Upper lobe of right lung (tissue), 1 donor: ENCODE measurements around the gene ATP11C. TPM values are rescaled to one million over a fixed set of nuclear protein-coding genes. Genes with fewer than 3 reads are reported as not detected.

Experiments
- ATAC-seq: fragments of 200-7000 bp; cut with Tn5 transposase; one replicate; pipeline ENCODE4 v1.9.1; 2020; ENCODE audit warnings: mild to moderate bottlenecking, moderate library complexity
- DNase-seq: peaks from one replicate; pipeline ENCODE4 v3.0.0-alpha.2; 2020
- H3K27ac ChIP-seq: fragments of 200-600 bp; one replicate; pipeline ENCODE4 v1.8.0; 2022
- H3K27me3 ChIP-seq: fragments of 200-600 bp; one replicate; pipeline ENCODE4 v1.8.0; 2022; ENCODE audit warnings: mild to moderate bottlenecking
- H3K36me3 ChIP-seq: fragments of 200-600 bp; one replicate; pipeline ENCODE4 v1.8.0; 2022
- H3K4me1 ChIP-seq: fragments of 200-600 bp; one replicate; pipeline ENCODE4 v1.8.0; 2022
- H3K4me3 ChIP-seq: fragments of 200-600 bp; one replicate; pipeline ENCODE4 v1.8.0; 2022; ENCODE audit warnings: mild to moderate bottlenecking
- H3K9me3 ChIP-seq: fragments of 200-600 bp; one replicate; pipeline ENCODE4 v1.8.0; 2022
- intact Hi-C: fragments of 100-400 bp; cut with DNase I; formaldehyde crosslinking; loops from one replicate; pipeline ENCODE4 v1.11.0; 2022
- total RNA-seq: library from RNA; stranded (reverse); fragmentation: NEBNext Ultra II Directional; extraction: Animal tissue kit (Norgen Biotek cat#: 25700); gene quantifications from one replicate; pipeline ENCODE4 v1.2.1, GENCODE V29; 2021
- TF ChIP-seq, protein P1 (sequence below): fragments of 200-600 bp; IDR thresholded peaks from one replicate; pipeline ENCODE4 v1.8.0; 2022; ENCODE audit warnings: antibody characterized with exemption
- donor health status: DM: no; HTN: yes; CAD: no; lungs with severe emphysema.

ATP11C gene
- total RNA-seq, 1 donor from 2014 or later = 19.6 TPM

GRCh38 chrX:139890991-139891700 is 41.7 kb downstream of the ATP11C start:
- no peaks in the 10 kb centered on the region for H3K27me3 ChIP-seq
- TF ChIP-seq, protein P1, sequence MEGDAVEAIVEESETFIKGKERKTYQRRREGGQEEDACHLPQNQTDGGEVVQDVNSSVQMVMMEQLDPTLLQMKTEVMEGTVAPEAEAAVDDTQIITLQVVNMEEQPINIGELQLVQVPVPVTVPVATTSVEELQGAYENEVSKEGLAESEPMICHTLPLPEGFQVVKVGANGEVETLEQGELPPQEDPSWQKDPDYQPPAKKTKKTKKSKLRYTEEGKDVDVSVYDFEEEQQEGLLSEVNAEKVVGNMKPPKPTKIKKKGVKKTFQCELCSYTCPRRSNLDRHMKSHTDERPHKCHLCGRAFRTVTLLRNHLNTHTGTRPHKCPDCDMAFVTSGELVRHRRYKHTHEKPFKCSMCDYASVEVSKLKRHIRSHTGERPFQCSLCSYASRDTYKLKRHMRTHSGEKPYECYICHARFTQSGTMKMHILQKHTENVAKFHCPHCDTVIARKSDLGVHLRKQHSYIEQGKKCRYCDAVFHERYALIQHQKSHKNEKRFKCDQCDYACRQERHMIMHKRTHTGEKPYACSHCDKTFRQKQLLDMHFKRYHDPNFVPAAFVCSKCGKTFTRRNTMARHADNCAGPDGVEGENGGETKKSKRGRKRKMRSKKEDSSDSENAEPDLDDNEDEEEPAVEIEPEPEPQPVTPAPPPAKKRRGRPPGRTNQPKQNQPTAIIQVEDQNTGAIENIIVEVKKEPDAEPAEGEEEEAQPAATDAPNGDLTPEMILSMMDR = no peak
- intact Hi-C loops = no loop called here

DNA sequence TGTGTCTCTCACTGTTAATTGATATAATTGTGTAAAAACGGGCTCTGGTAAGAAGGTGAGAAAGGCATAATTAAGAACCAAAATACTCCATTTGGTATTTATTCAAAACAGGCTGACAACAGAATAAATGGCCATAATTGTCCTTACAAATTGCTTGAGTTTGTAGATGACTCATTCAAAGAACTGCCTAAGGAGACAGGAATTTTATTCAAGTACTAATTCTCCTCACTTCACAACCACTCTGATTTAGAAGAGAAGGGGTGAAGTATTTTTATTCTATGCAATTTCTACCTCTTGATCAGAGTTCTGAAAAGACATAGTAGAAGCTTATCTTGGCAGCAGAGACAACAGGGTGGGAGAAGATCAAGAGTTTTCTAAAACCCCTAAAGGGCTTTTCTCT is 43.1 kb downstream of the ATP11C start:
- DNase-seq (no peak), ATAC-seq (no peak)
- H3K36me3 ChIP-seq = no peaks in the 10 kb centered on the region
- no peaks in the 10 kb centered on the region for H3K9me3 ChIP-seq
- intact Hi-C loops = no loop called here
- no peaks in the 10 kb centered on the region for H3K4me1 ChIP-seq
- no peaks in the 10 kb centered on the region for H3K27me3 ChIP-seq
- H3K27ac ChIP-seq = no peak overlapping the region
- H3K4me3 ChIP-seq = no peak overlapping the region
- TF ChIP-seq, protein P1 = no peak

More at GRCh38 chrX:139890991-139891700, 41.7 kb downstream of the ATP11C start:
- no peak overlapping the region for H3K27ac ChIP-seq
- no peaks in the 10 kb centered on the region for H3K4me1 ChIP-seq
- DNase-seq (no peak), ATAC-seq (no peak)
- no peaks in the 10 kb centered on the region for H3K9me3 ChIP-seq
- H3K4me3 ChIP-seq = no peak overlapping the region
- H3K36me3 ChIP-seq = no peaks in the 10 kb centered on the region

GRCh38 chrX:139883984-139884383 is 48.9 kb downstream of the ATP11C start:
- H3K4me3 ChIP-seq = no peak overlapping the region
- DNase-seq (no peak), ATAC-seq (no peak)
- no peak overlapping the region for H3K27ac ChIP-seq
- intact Hi-C loops = no loop called here
- H3K9me3 ChIP-seq = no peaks in the 10 kb centered on the region
- H3K27me3 ChIP-seq = no peaks in the 10 kb centered on the region
- TF ChIP-seq, protein P1 = no peak
- no peaks in the 10 kb centered on the region for H3K36me3 ChIP-seq
- H3K4me1 ChIP-seq = no peaks in the 10 kb centered on the region

DNA sequence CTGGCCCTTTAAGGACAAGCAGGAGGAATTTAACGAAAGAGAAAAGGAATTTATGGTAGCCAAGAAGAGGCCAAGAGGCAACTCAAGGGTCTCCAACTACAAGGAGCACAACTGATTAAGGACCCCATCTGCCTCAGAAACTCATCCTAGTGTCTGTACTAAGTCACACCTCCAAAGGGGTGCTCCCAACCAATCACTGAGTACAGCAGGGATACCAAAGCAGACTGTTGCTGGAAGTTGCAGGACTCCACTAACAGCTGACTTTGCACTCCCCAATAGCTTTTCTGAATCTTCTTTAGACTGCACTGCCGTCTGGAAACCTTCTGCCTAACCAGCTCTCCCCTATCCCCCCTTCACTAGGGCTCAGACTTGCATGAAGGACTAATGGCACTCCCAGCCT is 50.6 kb downstream of the ATP11C start:
- ATAC-seq = no peak
- intact Hi-C loops = no loop called here
- H3K9me3 ChIP-seq = no peaks in the 10 kb centered on the region
- no peaks in the 10 kb centered on the region for H3K36me3 ChIP-seq
- H3K27ac ChIP-seq = no peak overlapping the region
- H3K4me3 ChIP-seq = no peak overlapping the region
- H3K27me3 ChIP-seq = no peaks in the 10 kb centered on the region
- TF ChIP-seq, protein P1 = no peak
- no peaks in the 10 kb centered on the region for H3K4me1 ChIP-seq
- no peak for DNase-seq

DNA sequence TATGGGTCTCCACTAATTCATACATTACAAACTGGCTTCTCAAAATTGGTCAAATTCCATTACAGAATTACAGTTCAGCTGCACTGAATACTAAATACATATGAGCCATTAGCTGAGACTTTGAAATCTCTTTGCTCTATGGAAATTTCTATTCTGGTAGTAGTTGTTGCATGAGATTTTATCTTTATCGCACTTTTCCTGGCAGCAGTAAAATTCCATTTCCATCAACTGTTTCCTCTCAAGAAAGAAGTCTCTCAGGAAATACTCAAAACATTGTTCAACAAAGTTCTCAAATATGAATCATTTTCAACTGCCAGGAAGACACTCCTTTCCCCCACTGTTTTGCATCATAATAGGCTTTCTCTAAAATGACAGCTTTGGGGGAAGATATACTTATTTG is 51.3 kb downstream of the ATP11C start:
- Histone ChIP-seq H3K4me1 (no peaks in the 10 kb centered on the region), H3K27ac (no peak overlapping the region), H3K36me3 (no peaks in the 10 kb centered on the region), H3K9me3 (no peaks in the 10 kb centered on the region), H3K4me3 (no peak overlapping the region), H3K27me3 (no peaks in the 10 kb centered on the region)
- intact Hi-C loops = no loop called here
- no peak for ATAC-seq
- TF ChIP-seq, protein P1 = no peak
- DNase-seq = no peak

DNA sequence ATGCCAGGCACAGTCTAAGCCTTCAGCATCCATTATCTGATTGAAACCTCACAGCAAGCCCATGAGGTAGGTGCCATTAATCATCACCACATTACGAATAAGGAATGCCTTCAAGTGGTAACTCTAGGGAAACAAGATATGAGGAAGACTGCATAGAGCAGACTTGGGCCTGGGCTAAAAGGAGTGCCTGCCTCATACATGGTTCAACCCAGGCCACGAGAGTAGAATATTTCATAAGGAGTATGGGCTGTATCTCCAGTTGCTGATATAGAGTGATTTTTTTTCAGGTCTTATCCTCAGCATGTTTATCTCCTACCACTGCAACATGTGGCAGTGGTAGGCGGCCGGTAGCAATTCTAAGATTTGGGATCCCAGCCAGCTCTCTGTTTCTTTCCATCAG is 51.7 kb downstream of the ATP11C start:
- Histone ChIP-seq H3K9me3 (no peaks in the 10 kb centered on the region), H3K4me3 (no peak overlapping the region), H3K4me1 (no peaks in the 10 kb centered on the region), H3K36me3 (no peaks in the 10 kb centered on the region), H3K27me3 (no peaks in the 10 kb centered on the region), H3K27ac (no peak overlapping the region)
- intact Hi-C loops = no loop called here
- ATAC-seq (no peak), DNase-seq (no peak)
- TF ChIP-seq, protein P1 = no peak
